NCI-H2029 treated with DMSO at 0.1 percent for 48 hours (cell line): ENCODE measurements around the gene NDC80.
A peak's percentile ranks its signal among the peaks of the same experiment; 100 is the strongest.
"Not testable (repeated sequence)": the region's sequence is repeated elsewhere in the genome, so short reads cannot be mapped to it uniquely, and the experiment has no call there.

ENCODE experiments used
- DNase-seq: peaks from one replicate; lab custom pipeline; 2025; lab: John Stamatoyannopoulos, UW

The NDC80 gene

GRCh38 chr18:2627821-2628276, 56.5 kb downstream of the NDC80 start:
- DNase-seq, result no peak

- DNase-seq, result no peak
Observed at GRCh38 chr18:2629003-2629402, 57.6 kb downstream of the NDC80 start.

GRCh38 chr18:2635586-2635985, 64.2 kb downstream of the NDC80 start:
- DNase-seq, result no peak

- DNase-seq, result no peak
Observed at GRCh38 chr18:2636126-2636631, 64.8 kb downstream of the NDC80 start.

- DNase-seq, result peak; percentile 56
Observed at GRCh38 chr18:2641638-2642037, 70.3 kb downstream of the NDC80 start.

- DNase-seq, result no peak
Observed at GRCh38 chr18:2642771-2643170, 71.4 kb downstream of the NDC80 start.

GRCh38 chr18:2644535-2644934, 73.2 kb downstream of the NDC80 start:
- no peak for DNase-seq

- DNase-seq, result no peak
Observed at GRCh38 chr18:2651981-2652380, 80.6 kb downstream of the NDC80 start.

- no peak for DNase-seq
Observed at GRCh38 chr18:2653467-2653866, 82.1 kb downstream of the NDC80 start.

- DNase-seq, result no peak
Observed at GRCh38 chr18:2654169-2654927, 83.0 kb downstream of the NDC80 start.

- DNase-seq, result no peak
Observed at GRCh38 chr18:2654928-2655177, 83.5 kb downstream of the NDC80 start.

- DNase-seq, result peak; percentile 43
Observed at GRCh38 chr18:2655178-2655953, 84.0 kb downstream of the NDC80 start, which contains the start of gene SMCHD1. Gene SMCHD1 (plus strand): TSS chr18:2655726. CDS start chr18:2656076, 350 bp downstream.

- DNase-seq, result no peak
Observed at GRCh38 chr18:2655954-2656236, 84.5 kb downstream of the NDC80 start.

GRCh38 chr18:2656237-2656980, 85.1 kb downstream of the NDC80 start:
- DNase-seq, result no peak

GRCh38 chr18:2656981-2657512, 85.7 kb downstream of the NDC80 start:
- no peak for DNase-seq

GRCh38 chr18:2657788-2658458, 86.6 kb downstream of the NDC80 start:
- DNase-seq, result peak; percentile 27

GRCh38 chr18:2660849-2661248, 89.5 kb downstream of the NDC80 start:
- not testable (repeated sequence) for DNase-seq

- DNase-seq, result not testable (repeated sequence)
Observed at GRCh38 chr18:2662288-2662687, 90.9 kb downstream of the NDC80 start.

- no peak for DNase-seq
Observed at GRCh38 chr18:2662990-2663389, 91.6 kb downstream of the NDC80 start.
